HG03095 (cell line): ENCODE results near the gene CHST3.
"Not testable (repeated sequence)": the region's sequence is repeated elsewhere in the genome, so short reads cannot be mapped to it uniquely, and the experiment has no call there.

ENCODE experiments used
- ATAC-seq: cut with Tn5 transposase; IDR thresholded peaks from one replicate; pipeline ENCODE4 v1.9.1; 2021; ENCODE audit warnings: moderate library complexity; ENCODE audit not compliant: unreplicated experiment

The CHST3 gene

GRCh38 chr10:71985542-71986250, 21.5 kb downstream of the CHST3 start:
- ATAC-seq, result no peak

GRCh38 chr10:71988895-71989294, 24.7 kb downstream of the CHST3 start:
- not testable (repeated sequence) for ATAC-seq

- no peak for ATAC-seq
Measured at GRCh38 chr10:71989661-71990454, 25.7 kb downstream of the CHST3 start.

- no peak for ATAC-seq
Measured at GRCh38 chr10:71990706-71991269, 26.6 kb downstream of the CHST3 start.

DNA sequence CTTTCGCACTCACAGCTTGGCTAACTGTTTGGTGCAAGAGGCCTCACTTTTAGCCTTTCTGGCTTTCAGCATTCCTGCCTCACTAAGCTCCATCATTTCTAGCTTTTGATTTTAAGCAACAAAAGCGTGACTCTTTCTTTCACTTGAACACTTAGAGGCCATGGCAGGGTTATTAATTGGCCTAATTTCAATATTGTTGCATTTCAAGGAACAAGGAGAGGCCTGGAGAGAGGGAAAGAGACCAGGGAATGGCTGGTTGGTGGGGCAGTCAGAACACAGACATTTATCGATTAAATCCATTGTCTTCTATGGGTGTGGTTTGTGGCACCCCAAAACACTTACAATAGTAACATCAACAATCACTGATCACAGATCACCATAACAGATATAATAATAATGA, 31.3 kb downstream of the CHST3 start:
- no peak for ATAC-seq

DNA sequence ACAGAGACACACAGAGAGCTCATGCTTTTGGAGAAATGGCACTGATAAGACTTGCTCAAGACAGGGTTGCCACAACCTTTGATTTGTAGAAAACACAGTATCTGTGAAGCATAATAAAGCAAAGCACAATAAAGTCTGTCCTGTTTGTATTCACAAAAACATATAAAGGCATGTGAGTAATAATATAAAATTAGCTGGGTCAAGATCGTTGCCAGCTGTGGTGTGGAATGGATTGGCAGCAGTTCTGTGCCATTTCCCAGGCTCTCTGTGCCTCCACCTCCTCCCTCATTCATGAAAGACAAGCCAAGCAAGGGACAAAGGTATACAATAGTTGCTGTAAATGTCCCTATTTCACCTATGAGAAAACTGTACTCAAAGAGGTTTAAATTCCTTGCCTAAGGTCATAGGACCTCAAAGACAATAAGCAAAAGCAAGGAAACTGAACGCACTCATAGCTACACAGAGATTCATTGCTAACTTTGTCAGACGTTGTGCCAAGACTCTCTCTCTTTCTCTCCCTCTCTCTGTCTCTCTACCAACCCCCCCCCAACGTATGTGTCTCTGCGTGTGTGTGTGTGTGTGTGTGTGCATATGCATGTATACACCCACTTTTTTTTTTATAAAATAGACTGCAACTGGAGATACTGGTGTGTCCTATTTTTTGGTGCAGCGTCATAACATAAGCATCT, 31.8 kb downstream of the CHST3 start:
- ATAC-seq, result no peak

GRCh38 chr10:71996592-71997371, 32.6 kb downstream of the CHST3 start:
- ATAC-seq, result no peak

DNA sequence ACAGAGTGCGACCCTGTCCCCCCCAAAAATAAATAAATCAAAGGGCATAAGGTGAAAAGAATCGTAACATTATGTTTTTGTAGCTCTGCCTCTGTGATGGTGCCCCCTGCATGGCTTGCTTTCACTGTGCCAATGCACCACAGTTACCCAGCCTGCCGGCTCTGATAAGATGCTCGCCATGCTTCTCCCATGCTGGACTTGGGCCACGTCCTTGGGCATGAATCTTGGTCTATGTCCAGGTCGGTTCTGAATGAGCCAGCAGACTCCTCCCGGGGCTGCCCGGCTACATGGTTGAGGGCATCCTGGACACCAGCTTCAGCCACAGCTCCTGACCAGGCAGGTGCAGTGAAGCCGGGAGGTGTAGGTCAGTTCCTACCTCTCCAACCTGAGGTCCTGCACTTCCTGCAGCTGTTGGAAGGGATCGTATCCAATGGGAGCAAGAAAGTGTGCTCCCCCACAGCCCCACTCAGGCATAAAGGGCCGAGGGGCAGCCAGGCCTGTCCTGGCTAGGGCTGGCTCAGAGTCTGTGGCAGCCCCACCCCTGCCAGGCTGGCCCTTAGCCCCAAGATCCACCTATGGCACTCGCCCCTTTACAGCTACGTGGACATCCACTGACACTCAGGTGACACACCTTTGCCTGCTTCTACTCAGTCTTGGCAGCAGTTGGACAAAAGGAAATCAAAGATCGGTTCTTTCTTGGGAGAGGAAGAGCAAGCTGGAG, 34.1 kb downstream of the CHST3 start:
- ATAC-seq, result no peak

DNA sequence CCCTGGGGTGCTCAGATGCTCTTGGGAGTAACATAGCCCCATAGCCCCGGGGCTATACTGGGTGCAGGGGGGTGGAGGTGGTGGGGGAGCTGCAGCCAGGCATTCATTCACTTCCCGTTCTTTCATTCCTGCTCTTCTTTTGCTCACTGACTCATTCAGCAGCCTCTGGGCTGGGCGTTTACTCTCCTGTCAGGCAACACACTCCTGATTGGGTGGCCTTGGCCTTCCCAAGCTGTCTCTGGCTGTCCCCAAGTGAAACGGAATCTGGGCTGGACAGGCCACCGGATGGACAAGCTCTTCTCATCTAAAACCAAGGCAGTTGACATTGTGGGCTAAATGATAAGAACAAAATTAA, 34.6 kb downstream of the CHST3 start:
- no peak for ATAC-seq

GRCh38 chr10:71999360-72000072, 35.3 kb downstream of the CHST3 start:
- no peak for ATAC-seq

GRCh38 chr10:72000073-72001032, 36.2 kb downstream of the CHST3 start:
- ATAC-seq, result no peak

GRCh38 chr10:72001033-72001395, 36.8 kb downstream of the CHST3 start:
- ATAC-seq, result no peak

- ATAC-seq, result no peak
Measured at GRCh38 chr10:72002354-72003295, 38.4 kb downstream of the CHST3 start.

- ATAC-seq, result no peak
Measured at GRCh38 chr10:72006026-72006425, 41.8 kb downstream of the CHST3 start.

DNA sequence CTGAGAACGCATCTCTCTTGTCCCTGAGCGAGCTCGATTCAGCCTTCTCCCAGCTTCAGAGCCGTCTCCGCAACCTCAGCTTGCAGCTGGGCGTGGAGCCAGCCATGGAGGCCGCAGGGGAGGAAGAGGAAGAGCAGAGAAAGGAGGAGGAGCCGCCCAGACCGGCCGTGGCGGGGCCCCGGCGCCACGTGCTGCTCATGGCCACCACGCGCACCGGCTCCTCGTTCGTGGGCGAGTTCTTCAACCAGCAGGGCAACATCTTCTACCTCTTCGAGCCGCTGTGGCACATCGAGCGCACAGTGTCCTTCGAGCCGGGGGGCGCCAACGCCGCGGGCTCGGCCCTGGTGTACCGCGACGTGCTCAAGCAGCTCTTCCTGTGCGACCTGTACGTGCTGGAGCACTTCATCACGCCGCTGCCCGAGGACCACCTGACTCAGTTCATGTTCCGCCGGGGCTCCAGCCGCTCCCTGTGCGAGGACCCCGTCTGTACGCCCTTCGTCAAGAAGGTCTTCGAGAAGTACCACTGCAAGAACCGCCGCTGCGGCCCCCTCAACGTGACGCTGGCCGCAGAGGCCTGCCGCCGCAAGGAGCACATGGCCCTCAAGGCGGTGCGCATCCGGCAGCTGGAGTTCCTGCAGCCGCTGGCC, 43.2 kb downstream of the CHST3 start:
- no peak for ATAC-seq

- no peak for ATAC-seq
Measured at GRCh38 chr10:72008096-72008981, 44.1 kb downstream of the CHST3 start.
